Stimulated activated CD4-positive, alpha-beta T cell treated with anti-CD3 and anti-CD28 coated beads, Interleukin-12 subunit alpha, Interleukin-12 subunit beta, amount 100 ng/mL, for 4 hours (primary cell): ENCODE measurements around the gene ADIRF.
"Not testable (repeated sequence)": the region's sequence is repeated elsewhere in the genome, so short reads cannot be mapped to it uniquely, and the experiment has no call there.

Source experiments
- DNase-seq: peaks from one replicate; pipeline ENCODE4 v3.0.0-alpha.2; 2020

Gene ADIRF

DNA sequence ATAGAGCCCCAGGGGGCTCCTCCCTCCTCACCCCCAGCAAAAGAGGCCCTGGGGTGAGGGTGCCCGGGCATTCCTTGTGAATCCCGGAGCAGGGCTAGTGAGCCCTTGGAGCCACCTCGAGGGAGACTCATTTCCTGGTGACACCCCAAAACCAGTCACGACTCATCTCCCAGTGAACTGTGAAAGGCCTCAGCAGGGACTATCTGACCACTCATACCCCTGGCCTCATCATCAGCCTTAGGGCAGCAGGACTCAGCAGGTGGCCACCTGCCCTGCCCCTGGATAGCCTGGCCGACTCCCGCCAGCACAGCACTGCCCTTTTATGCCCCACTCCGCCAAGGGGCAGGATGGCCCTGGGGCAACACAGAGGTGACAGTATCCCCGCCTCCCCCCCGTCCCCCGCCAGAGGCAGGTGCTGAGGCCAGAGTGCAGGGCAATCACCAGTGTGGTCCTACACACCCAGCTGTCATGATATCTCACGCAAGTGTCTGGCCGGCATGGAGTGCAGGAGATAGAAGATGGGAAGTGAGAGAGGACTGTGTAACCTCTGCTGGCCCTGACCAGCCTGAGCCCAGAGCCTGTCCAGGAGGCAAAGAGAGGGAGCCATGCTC lies 6.7 kb upstream of the ADIRF start:
- no peak for DNase-seq

- no peak for DNase-seq
Measured at GRCh38 chr10:86962136-86962980, 5.9 kb upstream of the ADIRF start.

DNA sequence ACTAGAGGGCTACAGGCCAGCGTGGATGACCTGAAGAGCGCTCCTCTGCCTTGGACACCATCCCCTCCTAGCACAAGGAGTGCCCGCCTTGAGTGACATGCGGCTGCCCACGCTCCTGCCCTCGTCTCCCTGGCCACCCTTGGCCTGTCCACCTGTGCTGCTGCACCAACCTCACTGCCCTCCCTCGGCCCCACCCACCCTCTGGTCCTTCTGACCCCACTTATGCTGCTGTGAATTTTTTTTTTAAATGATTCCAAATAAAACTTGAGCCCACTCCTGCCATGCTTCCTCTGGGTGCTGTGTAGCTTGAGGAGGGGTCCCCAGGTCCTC lies 5.3 kb upstream of the ADIRF start:
- no peak for DNase-seq

DNA sequence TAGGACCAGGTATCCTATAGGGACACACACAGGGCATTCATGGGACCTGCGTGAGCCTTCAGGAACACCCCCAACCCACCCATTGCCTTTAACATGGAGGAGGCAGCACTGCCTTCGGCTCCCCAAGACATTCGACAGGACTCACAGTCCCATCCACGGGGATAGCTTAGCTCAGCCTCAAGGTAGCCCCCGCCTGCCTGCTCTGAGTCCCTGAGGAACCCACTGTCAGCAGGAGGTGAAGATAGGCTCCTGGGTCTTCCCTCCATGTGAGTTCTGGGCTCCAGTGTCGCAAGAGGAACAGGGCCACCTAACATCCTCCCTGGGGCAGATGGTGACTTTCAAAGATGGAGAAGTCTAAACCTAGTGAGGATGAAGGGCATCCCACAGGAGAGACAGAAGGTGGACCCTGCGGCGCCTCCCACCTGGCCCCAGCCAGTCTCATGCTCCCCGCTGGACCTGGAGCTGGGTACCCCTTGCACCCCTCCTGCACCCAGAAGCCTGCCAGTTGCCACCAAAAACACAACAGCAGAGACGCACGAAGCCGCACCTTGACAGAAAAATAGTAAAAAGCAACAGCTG lies 4.9 kb upstream of the ADIRF start:
- no peak for DNase-seq

DNA sequence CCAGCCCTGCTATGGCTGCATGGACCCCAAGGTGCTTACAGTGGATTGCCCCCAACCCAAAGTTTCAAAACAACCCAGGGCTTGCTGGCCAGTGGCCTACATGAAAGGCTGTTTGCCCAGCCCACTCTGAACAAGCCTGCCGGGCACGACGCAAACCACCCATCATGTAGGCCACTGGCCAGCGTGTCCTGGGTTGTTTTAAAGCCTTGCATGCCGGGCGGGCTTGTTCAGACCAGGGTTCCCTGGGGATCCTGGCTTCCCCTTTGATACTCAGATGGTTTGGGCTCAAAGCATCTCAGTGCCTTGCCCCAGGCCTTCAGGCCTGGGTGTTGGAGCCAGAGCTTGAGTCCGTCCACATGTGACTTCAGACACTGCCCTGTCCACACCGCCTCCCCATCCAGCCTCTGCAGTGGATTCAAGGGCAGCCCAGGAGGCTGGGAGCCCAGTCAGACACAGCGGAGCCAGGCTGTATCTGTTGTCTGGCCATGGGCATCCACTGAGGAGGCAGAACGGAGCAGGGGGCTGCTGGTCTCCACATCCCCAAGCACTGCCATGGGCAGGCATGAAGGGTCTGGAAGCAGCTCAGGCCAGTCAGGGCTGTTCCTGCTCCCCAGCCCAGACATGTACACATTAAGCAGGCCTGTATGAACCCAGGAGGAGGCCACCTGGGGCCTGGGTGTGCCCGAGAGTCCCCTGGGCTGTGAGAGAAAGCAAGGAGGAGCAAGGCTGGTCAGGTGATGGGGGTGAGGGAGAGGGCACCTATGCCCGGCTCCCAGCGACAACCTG lies 4.0 kb upstream of the ADIRF start:
- no peak for DNase-seq

DNA sequence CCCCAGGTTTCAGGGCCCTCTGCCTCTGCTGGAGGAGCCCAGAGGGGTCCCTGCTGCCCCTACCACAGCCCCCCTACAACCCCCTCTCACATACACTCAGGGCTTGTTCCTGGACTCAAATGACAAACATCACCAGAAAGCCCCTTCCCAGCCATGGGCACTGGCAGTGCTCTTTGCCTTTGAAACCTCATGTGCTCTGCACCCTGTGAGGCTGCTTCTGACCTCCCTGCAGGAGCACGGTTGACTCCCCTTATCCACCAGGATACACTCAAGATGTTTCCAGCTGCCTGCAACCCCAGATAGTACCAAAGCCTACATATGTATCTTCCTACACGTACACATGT lies 3.5 kb upstream of the ADIRF start:
- no peak for DNase-seq

GRCh38 chr10:86965986-86966654 lies 2.2 kb upstream of the ADIRF start:
- no peak for DNase-seq

GRCh38 chr10:86967481-86967941 lies 771 bp upstream of the ADIRF start:
- DNase-seq = no peak

DNA sequence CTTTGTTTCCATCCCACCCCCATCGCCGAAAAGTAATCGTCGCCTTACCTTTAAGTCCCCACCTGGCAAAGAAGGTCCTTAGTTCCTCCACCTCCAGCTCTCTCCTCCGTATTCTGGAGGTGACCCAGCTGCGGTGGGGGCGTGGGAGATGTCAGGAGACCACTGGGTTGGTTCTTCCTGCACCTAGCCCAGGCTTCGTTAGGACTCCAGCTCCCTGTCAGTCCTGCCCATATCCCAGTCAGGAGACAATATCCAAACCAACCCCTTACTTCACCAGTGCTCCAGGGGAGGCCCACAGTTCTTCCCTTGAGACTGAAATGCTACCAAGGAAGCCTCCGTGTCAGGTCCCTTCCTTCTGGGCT lies 693 bp downstream of the ADIRF start:
- DNase-seq = no peak

- DNase-seq = no peak
Measured at GRCh38 chr10:86969421-86970041, 1.2 kb downstream of the ADIRF start.

GRCh38 chr10:86970162-86970981 lies 2.1 kb downstream of the ADIRF start:
- DNase-seq = no peak

DNA sequence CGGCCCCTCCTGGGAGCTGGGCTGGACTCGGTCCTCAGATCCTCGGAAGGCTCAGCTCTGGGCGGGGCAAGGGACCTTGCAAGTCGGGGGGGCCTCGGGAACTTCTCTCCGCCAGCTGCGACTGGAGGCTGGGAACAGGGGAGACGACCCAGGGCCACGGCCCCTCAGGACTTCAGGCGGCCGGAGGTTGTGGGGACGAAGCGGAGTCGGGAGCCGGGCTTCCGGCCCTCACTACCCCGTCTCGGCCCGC lies 2.6 kb downstream of the ADIRF start:
- no peak for DNase-seq

- DNase-seq = peak; percentile 86
Measured at GRCh38 chr10:86971232-86971991, 3.1 kb downstream of the ADIRF start.

DNA sequence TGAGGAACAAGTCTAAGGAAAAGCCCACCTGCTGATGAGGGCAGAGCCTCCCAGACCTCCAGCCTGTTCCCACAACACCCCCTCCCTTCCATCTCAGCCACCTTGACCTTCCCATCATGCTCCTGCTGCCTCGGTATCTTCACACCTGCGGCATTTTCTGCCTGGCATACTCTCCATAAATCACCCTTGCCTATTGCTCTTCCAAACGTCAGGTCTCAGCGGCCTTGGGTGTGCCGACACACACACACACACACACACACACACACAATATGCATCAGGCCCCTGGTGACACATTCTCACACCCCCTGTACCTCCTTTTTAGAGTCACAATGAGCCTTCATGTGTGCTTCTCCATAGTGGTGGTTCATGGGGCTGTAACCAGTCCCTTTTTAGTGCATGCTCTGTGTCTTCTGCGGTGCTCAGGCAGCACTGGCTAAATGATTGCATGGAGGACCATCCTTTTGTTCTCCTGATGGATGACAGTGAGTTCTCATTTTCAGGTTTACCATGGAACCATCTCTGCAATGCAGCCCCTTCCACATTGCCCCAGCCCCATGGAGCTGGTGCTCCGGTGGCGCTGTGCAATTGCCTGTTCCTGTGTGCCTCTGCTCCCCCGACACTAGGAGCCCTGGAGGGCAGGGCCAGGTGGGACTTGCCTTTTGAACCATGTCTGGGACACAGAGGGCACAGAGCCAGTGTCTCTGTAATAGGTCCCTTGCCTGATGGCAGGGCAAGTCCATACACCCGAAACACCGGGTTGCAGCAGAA lies 4.5 kb downstream of the ADIRF start:
- DNase-seq = no peak

GRCh38 chr10:86974484-86974883 lies 6.2 kb downstream of the ADIRF start:
- no peak for DNase-seq

DNA sequence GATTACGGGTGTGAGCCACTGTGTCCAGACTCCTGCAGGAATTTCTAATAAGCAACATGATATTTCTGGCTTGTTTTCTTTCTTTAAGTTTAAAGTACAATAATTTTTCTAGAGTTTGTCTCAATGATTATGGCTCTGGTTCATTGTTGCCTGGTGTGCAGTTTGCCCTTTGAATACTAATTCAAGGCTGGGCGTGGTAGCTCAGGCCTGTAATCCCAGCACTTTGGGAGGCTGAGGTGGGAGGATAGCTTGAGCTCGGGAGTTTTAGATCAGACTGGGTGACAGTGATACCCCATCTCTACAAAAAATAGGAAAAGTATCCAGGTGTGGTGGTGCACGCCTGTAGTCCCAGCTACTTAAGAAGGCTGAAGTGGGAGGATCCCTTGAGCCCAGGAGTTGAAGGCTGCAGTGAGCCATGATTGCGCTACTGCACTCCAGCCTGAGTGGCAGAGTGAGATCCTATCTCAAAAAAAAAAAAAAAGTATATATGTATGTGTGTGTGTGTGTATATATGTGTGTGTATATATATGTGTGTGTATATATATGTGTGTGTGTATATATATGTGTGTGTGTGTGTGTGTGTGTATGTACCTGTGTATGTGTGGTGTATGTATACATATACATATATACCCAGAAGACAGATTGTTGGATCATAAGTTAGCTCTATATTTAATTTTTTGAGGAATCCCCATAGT lies 8.2 kb downstream of the ADIRF start:
- no peak for DNase-seq

DNA sequence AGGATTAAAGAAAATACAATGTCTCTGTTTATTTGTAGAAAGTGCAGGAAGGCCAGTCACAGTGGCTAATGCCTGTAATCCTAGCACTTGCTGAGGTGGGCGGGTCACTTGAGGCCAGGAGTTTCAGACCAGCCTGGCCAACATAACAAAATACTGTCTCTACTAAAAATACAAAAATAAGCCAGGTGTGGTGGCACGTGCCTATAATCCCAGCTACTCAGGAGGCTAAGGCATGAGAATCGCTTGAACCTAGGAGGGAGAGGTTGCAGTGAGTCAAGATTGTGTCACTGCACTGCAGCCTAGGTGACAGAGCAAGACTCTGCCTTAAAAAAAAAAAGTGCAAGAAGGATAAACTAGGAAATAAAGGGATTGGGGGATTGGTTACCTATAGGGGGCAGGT lies 10.2 kb downstream of the ADIRF start:
- not testable (repeated sequence) for DNase-seq

DNA sequence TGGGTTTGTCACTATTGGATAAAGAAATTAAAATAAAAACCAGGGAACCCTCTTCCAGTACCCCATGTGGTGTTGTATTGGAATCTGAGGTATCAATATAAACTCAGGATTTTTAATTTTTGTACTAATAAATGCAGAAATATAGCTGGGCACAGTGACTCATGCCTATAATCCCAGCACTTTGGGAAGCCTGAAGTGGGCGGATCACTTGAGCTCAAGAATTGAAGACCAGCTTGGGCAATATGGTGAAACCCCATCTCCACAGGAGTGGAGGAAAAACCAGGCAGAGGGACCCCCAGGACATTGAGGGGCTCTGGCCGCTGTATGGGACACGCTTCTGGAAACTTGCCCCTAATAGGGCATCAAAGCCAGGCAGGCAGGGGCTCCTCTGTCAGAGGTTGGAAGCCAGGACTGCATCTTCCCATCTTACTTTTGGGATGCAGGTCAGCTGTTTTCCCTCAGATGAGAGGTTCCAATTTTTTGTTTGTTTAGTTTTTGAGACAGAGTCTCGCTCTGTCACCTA lies 11.1 kb downstream of the ADIRF start:
- no peak for DNase-seq

GRCh38 chr10:86979977-86980448 lies 11.7 kb downstream of the ADIRF start:
- DNase-seq = no peak
